Thyroid gland (tissue), 4 donors: ENCODE results near the gene RPGRIP1.

Experiments used
- POLR2A ChIP-seq, 2 donors: fragments of 450-650 bp; IDR thresholded peaks; one replicate each; pipeline ENCODE4 v1.6.1; 2017; ENCODE audit warnings: antibody characterized with exemption in 2 of 2, mild to moderate bottlenecking in 2 of 2, moderate library complexity in 1 of 2
- TF ChIP-seq, protein P1 (sequence below), 6 experiments: fragments of 200-600 bp in 3 of 6; fragments of 450-650 bp in 3 of 6; sonication (generic) in 3 of 6; IDR thresholded peaks; one replicate each; pipeline ENCODE4 v1.5.1; 2016 to 2019; ENCODE audit warnings: antibody characterized with exemption in 6 of 6, mild to moderate bottlenecking in 2 of 6, inconsistent platforms in 1 of 6, moderate library complexity in 1 of 6

DNA sequence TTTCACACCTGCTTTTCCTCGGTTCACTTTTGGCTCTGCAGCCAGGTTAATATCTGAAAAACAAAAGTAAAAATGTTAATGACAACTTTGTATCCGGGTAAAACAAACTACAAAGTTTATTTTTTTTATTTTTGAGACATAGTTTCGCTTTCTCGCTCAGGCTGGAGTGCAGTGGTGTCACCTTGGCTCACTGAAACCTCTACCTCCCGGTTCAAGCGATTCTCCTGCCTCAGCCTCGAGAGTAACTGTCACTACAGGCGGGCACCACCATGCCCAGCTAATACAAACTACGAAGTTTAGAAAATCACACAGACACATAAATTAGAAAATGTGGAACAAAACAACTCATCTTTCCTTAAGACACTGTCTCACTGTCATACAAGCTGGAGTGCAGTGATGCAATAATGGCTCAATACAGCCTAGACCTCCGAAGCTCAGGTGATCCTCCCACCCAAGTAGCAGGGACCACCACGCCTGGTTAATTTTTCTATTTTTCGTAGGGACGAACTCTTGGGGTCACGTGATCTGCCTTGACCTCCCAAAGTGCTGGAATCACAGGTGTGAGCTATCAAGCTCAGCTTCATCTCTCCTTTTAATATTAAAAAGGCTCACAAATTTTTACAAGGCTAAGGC, 48.7 kb upstream of the RPGRIP1 start:
- TF ChIP-seq, protein P1, sequence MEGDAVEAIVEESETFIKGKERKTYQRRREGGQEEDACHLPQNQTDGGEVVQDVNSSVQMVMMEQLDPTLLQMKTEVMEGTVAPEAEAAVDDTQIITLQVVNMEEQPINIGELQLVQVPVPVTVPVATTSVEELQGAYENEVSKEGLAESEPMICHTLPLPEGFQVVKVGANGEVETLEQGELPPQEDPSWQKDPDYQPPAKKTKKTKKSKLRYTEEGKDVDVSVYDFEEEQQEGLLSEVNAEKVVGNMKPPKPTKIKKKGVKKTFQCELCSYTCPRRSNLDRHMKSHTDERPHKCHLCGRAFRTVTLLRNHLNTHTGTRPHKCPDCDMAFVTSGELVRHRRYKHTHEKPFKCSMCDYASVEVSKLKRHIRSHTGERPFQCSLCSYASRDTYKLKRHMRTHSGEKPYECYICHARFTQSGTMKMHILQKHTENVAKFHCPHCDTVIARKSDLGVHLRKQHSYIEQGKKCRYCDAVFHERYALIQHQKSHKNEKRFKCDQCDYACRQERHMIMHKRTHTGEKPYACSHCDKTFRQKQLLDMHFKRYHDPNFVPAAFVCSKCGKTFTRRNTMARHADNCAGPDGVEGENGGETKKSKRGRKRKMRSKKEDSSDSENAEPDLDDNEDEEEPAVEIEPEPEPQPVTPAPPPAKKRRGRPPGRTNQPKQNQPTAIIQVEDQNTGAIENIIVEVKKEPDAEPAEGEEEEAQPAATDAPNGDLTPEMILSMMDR (IDR thresholded peaks at IDR 0.05): no peak
- no peak for TF ChIP-seq POLR2A (IDR thresholded peaks at IDR 0.05)
